B cell (primary cell): ENCODE data around the gene DFFA. TPM values are rescaled to one million over a fixed set of nuclear protein-coding genes. Genes with fewer than 3 reads are reported as not detected.

ENCODE experiments used
- ATAC-seq: fragments of 200-7000 bp; cut with Tn5 transposase; one replicate; pipeline ENCODE4 v1.10.0; 2021; ENCODE audit warnings: low read depth, mild to moderate bottlenecking, moderate number of reproducible peaks, moderate library complexity
- CTCF ChIA-PET: fragments of 350-600 bp; sonication (Branson Sonifier 250); formaldehyde crosslinking; loops from one replicate; lab custom pipeline; 2021; ENCODE audit warnings: antibody characterized with exemption, inconsistent platforms; lab: Charles Lee
- POLR2A ChIA-PET: fragments of 350-600 bp; sonication (Branson Sonifier 250); formaldehyde crosslinking; loops from one replicate; lab custom pipeline; 2021; ENCODE audit warnings: antibody characterized with exemption; lab: Charles Lee
- DNase-seq: peaks from one replicate; pipeline ENCODE4 v3.0.0; 2013
- H2AFZ ChIP-seq: 2 replicates; pipeline ENCODE4 v1.6.1; 2012; ENCODE audit warnings: mild to moderate bottlenecking, low read depth, low read length; ENCODE audit not compliant: insufficient read depth, poor library complexity, severe bottlenecking
- H3K27ac ChIP-seq, 2 donors: 1 replicate in 1 of 2; 2 replicates in 1 of 2; pipeline ENCODE4 v1.5.1; 2012 to 2013; ENCODE audit warnings: low read length in 2 of 2, mild to moderate bottlenecking in 2 of 2, moderate library complexity in 1 of 2
- H3K27me3 ChIP-seq, 4 experiments: fragments of 200-600 bp in 1 of 4; sonication (generic) in 1 of 4; replicated peaks in 1 of 4; 1 replicate in 2 of 4; 2 replicates in 2 of 4; pipeline versions ENCODE4 v1.6.1 to v1.7.0; 2013 to 2016; ENCODE audit warnings: low read length in 3 of 4, mild to moderate bottlenecking in 2 of 4, mixed read lengths in 1 of 4, moderate library complexity in 1 of 4; ENCODE audit not compliant: insufficient read depth in 4 of 4, control insufficient read depth in 3 of 4; ENCODE audit errors: control extremely low read depth in 1 of 4
- H3K36me3 ChIP-seq, 2 experiments: replicated peaks in 1 of 2; 1 replicate in 1 of 2; 2 replicates in 1 of 2; pipeline versions ENCODE4 v1.6.1 to v1.7.1; 2013; ENCODE audit warnings: low read length in 1 of 2; ENCODE audit not compliant: insufficient read depth in 2 of 2, control insufficient read depth in 1 of 2; ENCODE audit errors: control extremely low read depth in 1 of 2, extremely low read depth in 1 of 2
- H3K4me1 ChIP-seq, 2 donors: fragments of 200-600 bp in 1 of 2; sonication (generic) in 1 of 2; 1 replicate in 1 of 2; 2 replicates in 1 of 2; pipeline versions ENCODE4 v1.5.1 to v1.6.1; 2013 to 2017; ENCODE audit warnings: low read length in 2 of 2; ENCODE audit not compliant: control insufficient read depth in 2 of 2, insufficient read depth in 2 of 2
- H3K4me2 ChIP-seq: replicated peaks from 2 replicates; pipeline ENCODE3; 2012; ENCODE audit warnings: mild to moderate bottlenecking, low read depth, low read length; ENCODE audit not compliant: poor library complexity, severe bottlenecking
- H3K4me3 ChIP-seq, 5 experiments: fragments of 200-600 bp in 1 of 5; sonication (generic) in 1 of 5; 1 replicate in 3 of 5; 2 replicates in 2 of 5; pipeline versions ENCODE4 v1.5.1 to v1.7.0; 2011 to 2016; ENCODE audit warnings: low read length in 4 of 5, mild to moderate bottlenecking in 4 of 5, low read depth in 2 of 5, control low read depth in 1 of 5, moderate library complexity in 1 of 5; ENCODE audit not compliant: insufficient read depth in 1 of 5; ENCODE audit errors: control extremely low read depth in 1 of 5, extremely low read depth in 1 of 5
- H3K79me2 ChIP-seq: fragments of 200-600 bp; sonication (generic); one replicate; pipeline ENCODE4 v1.6.0; 2016; ENCODE audit warnings: low read length; ENCODE audit not compliant: control insufficient read depth, insufficient read depth
- H3K9ac ChIP-seq: fragments of 200-600 bp; sonication (generic); 2 replicates; pipeline ENCODE4 v1.6.1; 2017; ENCODE audit warnings: mild to moderate bottlenecking, low read length, moderate library complexity
- H3K9me3 ChIP-seq, 3 donors: one replicate each; pipeline versions ENCODE4 v1.6.1 to v1.7.1; 2013; ENCODE audit warnings: low read length in 2 of 3; ENCODE audit not compliant: control insufficient read depth in 2 of 3, insufficient read depth in 1 of 3; ENCODE audit errors: control extremely low read depth in 1 of 3
- H4K20me1 ChIP-seq: 2 replicates; pipeline ENCODE4 v1.6.0; 2012; ENCODE audit warnings: mild to moderate bottlenecking, low read length; ENCODE audit not compliant: insufficient read depth, control insufficient read depth, poor library complexity, severe bottlenecking
- H3K27ac Mint-ChIP-seq: one replicate; pipeline ENCODE4 v1.8.0; 2021; ENCODE audit warnings: mixed read lengths
- H3K27me3 Mint-ChIP-seq: one replicate; pipeline ENCODE4 v1.8.0; 2021; ENCODE audit warnings: mixed read lengths
- H3K4me1 Mint-ChIP-seq: one replicate; pipeline ENCODE4 v1.8.0; 2021; ENCODE audit warnings: mixed read lengths
- H3K4me3 Mint-ChIP-seq: one replicate; pipeline ENCODE4 v1.8.0; 2021; ENCODE audit warnings: mixed read lengths
- H3K9me3 Mint-ChIP-seq: one replicate; pipeline ENCODE4 v1.8.0; 2022; ENCODE audit warnings: mixed read lengths; ENCODE audit not compliant: insufficient read depth
- EZH2 ChIP-seq: IDR thresholded peaks from 2 replicates; pipeline ENCODE4 v1.6.1; 2012; ENCODE audit warnings: borderline replicate concordance, low read depth, mild to moderate bottlenecking, moderate library complexity, low read length; ENCODE audit not compliant: insufficient read depth, poor library complexity, severe bottlenecking
- WGBS: methylation state at CpG from one replicate; pipeline ENCODE4 v1.1.5; 2013; ENCODE audit warnings: missing lambda C conversion rate; ENCODE audit not compliant: insufficient coverage; 5-methylcytosine and 5-hydroxymethylcytosine counted together
- intact Hi-C: fragments of 100-400 bp; cut with micrococcal nuclease; formaldehyde crosslinking; loops from one replicate; pipeline ENCODE4 v1.10.0; 2022
- polyA plus RNA-seq: library from polyadenylated mRNA; depleted of rRNA; stranded (reverse); fragments of >200 nt; gene quantifications from 2 replicates; pipeline ENCODE4 v1.2.3, GENCODE V29; 2012
- total RNA-seq, 2 donors: library from RNA; stranded (reverse); fragments of 120-200 nt in 1 of 2; gene quantifications; 1 replicate in 1 of 2; 2 replicates in 1 of 2; pipeline versions ENCODE4 v1.2.3 to v1.2.4, GENCODE V29; 2013 to 2022
- TF ChIP-seq, protein P1 (sequence below): fragments of 200-600 bp; IDR thresholded peaks from one replicate; pipeline ENCODE4 v1.8.0; 2022; ENCODE audit warnings: antibody characterized with exemption, mild to moderate bottlenecking

DFFA gene
- total and polyA plus RNA-seq, 2 donors (not counting 1 experiment from before 2014, with no cell fraction given) = 12.0 to 30.7 TPM

DNA sequence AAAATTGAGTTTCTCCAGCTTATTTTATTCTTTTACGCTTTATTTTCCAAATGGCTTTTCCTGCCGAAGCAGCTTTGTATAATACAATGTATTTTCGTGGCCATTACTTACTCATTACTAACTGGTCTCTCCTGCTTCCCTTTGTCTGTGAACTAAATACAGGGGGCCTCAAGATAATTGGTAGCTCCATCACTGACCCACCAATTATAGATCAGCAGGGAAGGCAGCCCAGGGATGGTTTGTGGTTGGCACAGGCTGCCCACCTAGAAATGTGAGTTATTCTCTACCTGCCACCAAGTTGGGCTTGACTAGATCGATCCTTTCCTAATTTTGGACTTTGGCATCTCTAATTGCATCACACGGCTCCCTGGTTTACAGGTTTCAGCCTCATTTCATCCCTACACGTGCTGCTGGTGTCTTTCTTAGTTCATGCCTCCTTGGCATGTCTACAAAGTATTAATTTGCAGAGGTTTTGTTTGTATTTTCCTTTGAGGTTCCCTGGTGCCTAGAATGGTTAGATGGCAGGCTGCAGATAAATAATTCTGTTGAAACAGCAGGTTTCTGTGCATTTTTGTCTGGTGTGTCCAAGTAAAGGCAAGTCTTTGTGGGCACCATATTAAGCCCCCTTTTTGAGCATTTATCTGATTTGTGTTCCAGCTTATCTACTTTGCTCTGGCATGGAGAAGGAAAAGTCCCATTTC, 37.6 kb upstream of the DFFA start:
- H4K20me1 ChIP-seq = peaks cover 48% of the 10 kb centered on the region
- ATAC-seq (no peak), DNase-seq (no peak)
- ChIA-PET POLR2A (no interaction called here), CTCF (interaction anchor here (0.8 kb wide), 1 partner anchor 356 kb away, joined by 4 read pairs; no protein-coding TSS in a partner anchor)
- H3K27ac Mint-ChIP-seq = no peak overlapping the region
- 100% methylated on average over 1 of the region's 6 CpGs for WGBS
- no peak overlapping the region for H2AFZ ChIP-seq
- no peaks in the 10 kb centered on the region for H3K27me3 ChIP-seq
- H3K27ac ChIP-seq = no peak overlapping the region
- TF ChIP-seq, protein P1, sequence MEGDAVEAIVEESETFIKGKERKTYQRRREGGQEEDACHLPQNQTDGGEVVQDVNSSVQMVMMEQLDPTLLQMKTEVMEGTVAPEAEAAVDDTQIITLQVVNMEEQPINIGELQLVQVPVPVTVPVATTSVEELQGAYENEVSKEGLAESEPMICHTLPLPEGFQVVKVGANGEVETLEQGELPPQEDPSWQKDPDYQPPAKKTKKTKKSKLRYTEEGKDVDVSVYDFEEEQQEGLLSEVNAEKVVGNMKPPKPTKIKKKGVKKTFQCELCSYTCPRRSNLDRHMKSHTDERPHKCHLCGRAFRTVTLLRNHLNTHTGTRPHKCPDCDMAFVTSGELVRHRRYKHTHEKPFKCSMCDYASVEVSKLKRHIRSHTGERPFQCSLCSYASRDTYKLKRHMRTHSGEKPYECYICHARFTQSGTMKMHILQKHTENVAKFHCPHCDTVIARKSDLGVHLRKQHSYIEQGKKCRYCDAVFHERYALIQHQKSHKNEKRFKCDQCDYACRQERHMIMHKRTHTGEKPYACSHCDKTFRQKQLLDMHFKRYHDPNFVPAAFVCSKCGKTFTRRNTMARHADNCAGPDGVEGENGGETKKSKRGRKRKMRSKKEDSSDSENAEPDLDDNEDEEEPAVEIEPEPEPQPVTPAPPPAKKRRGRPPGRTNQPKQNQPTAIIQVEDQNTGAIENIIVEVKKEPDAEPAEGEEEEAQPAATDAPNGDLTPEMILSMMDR = no peak
- no peak for TF ChIP-seq EZH2
- H3K4me3 Mint-ChIP-seq = no peak overlapping the region
- peaks cover 72% of the 10 kb centered on the region for H3K79me2 ChIP-seq
- no peaks in the 10 kb centered on the region for H3K9me3 ChIP-seq
- no peak overlapping the region for H3K4me2 ChIP-seq
- intact Hi-C loops = loop anchor here (5.0 kb wide), 1 partner anchor 357 kb away; no protein-coding TSS in a partner anchor
- H3K9ac ChIP-seq = no peak overlapping the region
- peaks cover 22 to 29% of the 10 kb centered on the region in 2 donors for H3K4me1 ChIP-seq
- H3K4me1 Mint-ChIP-seq = peaks cover 48% of the 10 kb centered on the region
- no peaks in the 10 kb centered on the region for H3K9me3 Mint-ChIP-seq
- H3K4me3 ChIP-seq = no peak overlapping the region
- no peaks in the 10 kb centered on the region for H3K27me3 Mint-ChIP-seq
- no peaks in the 10 kb centered on the region for H3K36me3 ChIP-seq

- Mint-ChIP-seq H3K4me3 (no peak overlapping the region), H3K9me3 (no peaks in the 10 kb centered on the region), H3K27me3 (no peaks in the 10 kb centered on the region), H3K27ac (no peak overlapping the region), H3K4me1 (peaks cover 41% of the 10 kb centered on the region)
- Histone ChIP-seq H3K27ac (no peak overlapping the region), H3K79me2 (peaks cover 72% of the 10 kb centered on the region), H3K9me3 (no peaks in the 10 kb centered on the region), H3K36me3 (no peaks in the 10 kb centered on the region), H3K4me1 (peaks cover 22 to 29% of the 10 kb centered on the region in 2 donors), H3K9ac (no peak overlapping the region), H4K20me1 (peaks cover 34% of the 10 kb centered on the region), H3K4me2 (no peak overlapping the region), H3K27me3 (no peaks in the 10 kb centered on the region), H3K4me3 (no peak overlapping the region), H2AFZ (no peak overlapping the region)
- no peak for DNase-seq
- no peak for ATAC-seq
- intact Hi-C loops = loop anchor here (5.0 kb wide), 1 partner anchor 359 kb away; no protein-coding TSS in a partner anchor
- 74% methylated on average over 3 of the region's 3 CpGs for WGBS
- TF ChIP-seq, protein P1 = no peak
- no peak for TF ChIP-seq EZH2
- ChIA-PET CTCF (interaction anchor here (0.8 to 6.7 kb wide), 2 partner anchors 14 to 46 kb away, joined by 3 to 55 read pairs; no protein-coding TSS in a partner anchor), POLR2A (no interaction called here)
Measured at GRCh38 chr1:10508511-10508951, 36.2 kb upstream of the DFFA start.
